ENCODE measurements around the gene ANKS4B.

GRCh38 chr16:21190599-21190998 lies 42.9 kb upstream of the ANKS4B start:
- TF ChIP-seq CTCF (IDR thresholded peaks at IDR 0.05) (no peak), ZFX (IDR thresholded peaks at IDR 0.05; ENCODE audit: borderline replicate concordance) (no peak)
